ENCODE results near the gene ADGRD1. TPM values are rescaled to one million over a fixed set of nuclear protein-coding genes. Genes with fewer than 3 reads are reported as not detected.

ADGRD1 gene
- total and polyA plus RNA-seq, 2 of the 8 experiments (the other 6 are each of a cell fraction or from before 2014, with no cell fraction given), result 0.36 to 0.48 TPM

GRCh38 chr12:130977743-130978095, 24.0 kb downstream of the ADGRD1 start (continued):
- TF ChIP-seq GTF2F1 (IDR thresholded peaks at IDR 0.05; ENCODE audit: borderline replicate concordance, low read depth, low read length) (no peak), TAF7 (optimal IDR thresholded peaks at IDR 0.05; ENCODE audit: borderline replicate concordance, low read depth, low read length) (no peak), SRF (IDR thresholded peaks at IDR 0.05; ENCODE audit: low read depth, low read length) (no peak), SP4 (IDR thresholded peaks at IDR 0.05; ENCODE audit: low read length) (no peak), SIN3A (conservative IDR thresholded peaks at IDR 0.05 in 1 of 2, IDR thresholded peaks at IDR 0.05 in 1 of 2; ENCODE audit: low read depth in 1 of 2, low read length in 2 of 2) (no peak)

All from H1 (cell line).